ENCODE data around the gene LRIG2. TPM values are rescaled to one million over a fixed set of nuclear protein-coding genes. Genes with fewer than 3 reads are reported as not detected.
A peak's percentile ranks its signal among the peaks of the same experiment; 100 is the strongest.

The LRIG2 gene
- total and polyA plus RNA-seq, 2 of the 4 experiments (the other 2 are of a cell fraction) = 4.3 to 9.0 TPM

DNA sequence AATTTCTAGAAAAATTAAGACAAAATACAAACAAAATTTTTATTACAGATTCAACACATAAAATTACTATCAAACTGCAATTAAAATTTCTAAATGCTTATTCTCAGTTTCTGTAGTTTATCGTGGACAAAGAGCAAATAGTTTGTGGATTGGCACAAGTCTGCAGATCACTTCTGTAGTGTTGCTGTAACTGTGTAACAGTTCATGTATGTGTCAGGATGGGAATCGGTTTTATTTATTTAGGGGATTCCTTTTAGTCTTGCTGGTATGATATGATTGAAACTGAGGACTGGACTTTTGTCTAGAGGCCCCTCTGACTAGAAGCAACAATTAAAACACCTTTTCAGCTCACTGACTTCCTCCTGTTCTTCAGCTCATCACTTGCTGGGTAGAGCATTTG is 60.8 kb downstream of the LRIG2 start:
- in situ Hi-C loops (cut with MboI; ENCODE audit: low sequenced_read_pairs) = loop anchor here (25.0 kb wide), 1 partner anchor 779 kb away; the partner anchor contains the start of genes AP4B1 and DCLRE1B
- POLR2A ChIA-PET (ENCODE audit: unreplicated experiment) = no interaction called here
- no TSS peak for BruUV-seq (replicated peaks)

More for the DNA sequence above, 60.8 kb downstream of the LRIG2 start:
- no peak overlapping the region for H4K5ac ChIP-seq (ENCODE audit: low read depth, low read length)
- H3K27ac ChIP-seq (ENCODE audit: insufficient read depth, low read length) = no peak overlapping the region
- no peak overlapping the region for H3K4me2 ChIP-seq (ENCODE audit: low read depth, low read length)
- no CpG with 5 or more reads among the region's 2 CpGs for WGBS, 2 experiments (ENCODE audit: extremely low coverage in 2 of 2, insufficient read length in 1 of 2)
- H3K14ac ChIP-seq (replicated peaks; ENCODE audit: low read depth, low read length) = no peak overlapping the region
- H4K20me1 ChIP-seq (ENCODE audit: insufficient read depth, low read length) = no peaks in the 10 kb centered on the region; the same call in 1 of the 2 replicates
- H2AK9ac ChIP-seq (replicated peaks; ENCODE audit: low read depth, low read length, poor library complexity) = no peak overlapping the region
- no peak for DNase-seq
- no peaks in the 10 kb centered on the region for H3K9me3 ChIP-seq (ENCODE audit: control insufficient read depth, insufficient read depth, low read length)
- H3K9me1 ChIP-seq (ENCODE audit: insufficient read depth, low read length) = peaks cover 5% of the 10 kb centered on the region; the same call in 1 of the 2 replicates
- H2BK20ac ChIP-seq (ENCODE audit: low read depth, low read length) = no peak overlapping the region
- no peak overlapping the region for H4K91ac ChIP-seq (ENCODE audit: insufficient read depth, low read depth, low read length)
- no peak overlapping the region for H3K9ac ChIP-seq (ENCODE audit: low read depth, low read length)
- CTCF ChIA-PET = interaction anchor here (0.6 to 1.2 kb wide), 2 partner anchors 10 to 684 kb away, joined by 3 read pairs; no protein-coding TSS in a partner anchor
- H3K23ac ChIP-seq (ENCODE audit: low read depth, low read length) = no peak overlapping the region
- no peak overlapping the region for H2AK5ac ChIP-seq (ENCODE audit: low read depth, low read length)
- peaks cover 0 to 4% of the 10 kb centered on the region in 2 experiments; a peak in 3 of 4 replicates for H3K79me1 ChIP-seq (ENCODE audit: low read depth in 1 of 2, low read length in 2 of 2)
- no peak overlapping the region for H3K4ac ChIP-seq (ENCODE audit: low read depth, low read length)
- TF ChIP-seq RAD21 (IDR thresholded peaks at IDR 0.05; ENCODE audit: low read length) = no peak
- TF ChIP-seq ELK1 (IDR thresholded peaks at IDR 0.05; ENCODE audit: borderline replicate concordance, low read depth, low read length) = no peak
- TF ChIP-seq BHLHE40 (IDR thresholded peaks at IDR 0.05; ENCODE audit: low read depth, low read length) = no peak
- no peak for TF ChIP-seq MXI1 (IDR thresholded peaks at IDR 0.05; ENCODE audit: borderline replicate concordance, low read depth, low read length)
- no peak for TF ChIP-seq MAZ (IDR thresholded peaks at IDR 0.05; ENCODE audit: borderline replicate concordance, low read depth, low read length)
- no peak for TF ChIP-seq CEBPB (IDR thresholded peaks at IDR 0.05; ENCODE audit: low read depth, low read length)
- no peak for TF ChIP-seq POLR2A (IDR thresholded peaks at IDR 0.05; ENCODE audit: low read depth, low read length)
- no peak for TF ChIP-seq RCOR1 (IDR thresholded peaks at IDR 0.05; ENCODE audit: insufficient replicate concordance, low read length)
- no peak for TF ChIP-seq NFE2L2 (IDR thresholded peaks at IDR 0.05; ENCODE audit: low read depth, low read length)
- no peak for TF ChIP-seq CHD1 (IDR thresholded peaks at IDR 0.05; ENCODE audit: low read depth, low read length)
- no peak for TF ChIP-seq RFX5 (IDR thresholded peaks at IDR 0.05; ENCODE audit: low read depth, low read length)
- no peak for TF ChIP-seq CTCF (conservative IDR thresholded peaks at IDR 0.05; ENCODE audit: low read depth, low read length)
- no peak for TF ChIP-seq MAFK (IDR thresholded peaks at IDR 0.05; ENCODE audit: low read depth, low read length)
- no peak for TF ChIP-seq SMC3 (IDR thresholded peaks at IDR 0.05; ENCODE audit: low read depth, low read length)
- TF ChIP-seq FOS (IDR thresholded peaks at IDR 0.05; ENCODE audit: low read depth, low read length) = no peak
- TF ChIP-seq USF2 (IDR thresholded peaks at IDR 0.05; ENCODE audit: low read depth, low read length) = no peak
- no peak overlapping the region for H2BK5ac ChIP-seq (ENCODE audit: low read depth, low read length, poor library complexity, severe bottlenecking)
- no peaks in the 10 kb centered on the region for H3K27me3 ChIP-seq (ENCODE audit: control insufficient read depth, insufficient read depth, low read length)
- dilution Hi-C loops (cut with HindIII; ENCODE audit: low sequenced_read_pairs, unreplicated experiment) (no loop called here), intact Hi-C loops (cut with micrococcal nuclease) (no loop called here)
- no peaks in the 10 kb centered on the region for H3K4me1 ChIP-seq (ENCODE audit: control insufficient read depth, insufficient read depth, low read length)
- no peak overlapping the region for H2BK120ac ChIP-seq (ENCODE audit: low read depth, low read length)
- H2BK15ac ChIP-seq (ENCODE audit: low read depth, low read length) = no peak overlapping the region
- H4K8ac ChIP-seq (ENCODE audit: low read depth in 2 of 2, low read length in 2 of 2) = no peak overlapping the region
- peaks cover 3% of the 10 kb centered on the region; the same call in 1 of the 2 replicates for H3K36me3 ChIP-seq (ENCODE audit: control insufficient read depth, insufficient read depth, low read length)
- ATAC-seq (ENCODE audit: low read depth) = peak; percentile 54
- H3K56ac ChIP-seq (ENCODE audit: extremely low read depth, insufficient read depth, low read length) = no peak overlapping the region
- H2AFZ ChIP-seq (replicated peaks; ENCODE audit: low read length, poor library complexity) = no peak overlapping the region
- H3K18ac ChIP-seq (ENCODE audit: low read depth, low read length) = no peak overlapping the region
- H3K4me3 ChIP-seq (ENCODE audit: insufficient read depth, low read depth, low read length) = no peak overlapping the region

Data from IMR-90 (cell line).